HG02571 (cell line): ENCODE results near the gene ASH1L.
"Not testable (repeated sequence)": the region's sequence is repeated elsewhere in the genome, so short reads cannot be mapped to it uniquely, and the experiment has no call there.

Experiments
- ATAC-seq: cut with Tn5 transposase; IDR thresholded peaks from one replicate; pipeline ENCODE4 v1.9.1; 2021; ENCODE audit warnings: mild to moderate bottlenecking, moderate library complexity; ENCODE audit not compliant: unreplicated experiment

Gene ASH1L

GRCh38 chr1:155454096-155454495 lies 108.5 kb downstream of the ASH1L start:
- no peak for ATAC-seq

GRCh38 chr1:155453141-155453540 lies 109.5 kb downstream of the ASH1L start:
- no peak for ATAC-seq

GRCh38 chr1:155451199-155451598 lies 111.4 kb downstream of the ASH1L start:
- no peak for ATAC-seq

DNA sequence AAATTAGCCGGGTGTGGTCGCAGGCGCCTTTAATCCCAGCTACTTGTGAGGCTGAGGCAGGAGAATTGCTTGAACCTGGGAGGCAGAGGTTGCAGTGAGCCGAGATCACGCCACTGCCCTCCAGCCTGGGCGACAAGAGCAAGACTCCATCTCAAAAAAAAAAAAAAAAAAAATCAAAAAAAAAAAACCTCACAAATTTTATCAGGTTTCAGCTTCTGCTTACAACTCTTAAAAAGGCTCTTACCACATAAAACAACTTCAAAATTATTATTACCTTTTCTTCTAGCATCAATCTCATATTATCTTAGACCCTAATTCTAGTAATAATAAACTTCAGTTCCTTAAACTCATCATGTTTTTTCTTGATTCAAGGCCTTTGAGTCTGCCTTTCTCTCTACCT lies 120.2 kb downstream of the ASH1L start:
- not testable (repeated sequence) for ATAC-seq

DNA sequence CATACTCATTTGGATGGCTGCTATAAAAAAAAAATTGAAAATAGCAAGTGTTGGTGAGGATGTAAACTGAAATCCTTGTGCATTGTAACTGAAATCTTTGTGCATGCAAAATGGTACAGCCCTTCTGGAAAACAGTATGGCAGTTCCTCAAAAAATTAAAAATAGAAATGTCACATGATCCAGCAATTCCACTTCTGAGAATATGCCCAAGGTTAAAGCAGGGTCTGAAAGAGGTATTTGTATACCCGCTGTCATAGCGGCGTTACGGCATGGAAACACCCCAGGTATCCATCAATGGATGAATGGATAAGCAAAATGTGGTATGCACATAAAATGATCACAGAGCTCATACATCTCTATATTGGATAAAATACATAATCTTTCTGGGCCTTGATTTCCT lies 125.2 kb downstream of the ASH1L start:
- ATAC-seq = no peak

DNA sequence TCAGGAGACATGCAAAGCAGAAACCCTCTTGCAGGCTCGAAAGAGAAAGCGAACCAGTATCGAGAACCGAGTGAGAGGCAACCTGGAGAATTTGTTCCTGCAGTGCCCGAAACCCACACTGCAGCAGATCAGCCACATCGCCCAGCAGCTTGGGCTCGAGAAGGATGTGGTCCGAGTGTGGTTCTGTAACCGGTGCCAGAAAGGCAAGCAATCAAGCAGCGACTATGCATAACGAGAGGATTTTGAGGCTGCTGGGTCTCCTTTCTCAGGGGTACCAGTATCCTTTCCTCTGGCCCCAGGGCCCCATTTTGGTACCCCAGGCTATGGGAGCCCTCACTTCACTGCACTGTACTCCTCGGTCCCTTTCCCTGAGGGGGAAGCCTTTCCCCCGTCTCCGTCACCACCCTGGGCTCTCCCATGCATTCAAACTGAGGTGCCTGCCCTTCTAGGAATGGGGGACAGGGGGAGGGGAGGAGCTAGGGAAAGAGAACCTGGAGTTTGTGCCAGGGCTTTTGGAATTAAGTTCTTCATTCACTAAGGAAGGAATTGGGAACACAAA lies 128.7 kb downstream of the ASH1L start:
- not testable (repeated sequence) for ATAC-seq

- ATAC-seq = not testable (repeated sequence)
These were observed 129.3 kb downstream of the ASH1L start for GRCh38 chr1:155433128-155433830.

GRCh38 chr1:155424091-155424490 lies 138.5 kb downstream of the ASH1L start:
- no peak for ATAC-seq

GRCh38 chr1:155420788-155421187 lies 141.8 kb downstream of the ASH1L start:
- ATAC-seq = no peak

DNA sequence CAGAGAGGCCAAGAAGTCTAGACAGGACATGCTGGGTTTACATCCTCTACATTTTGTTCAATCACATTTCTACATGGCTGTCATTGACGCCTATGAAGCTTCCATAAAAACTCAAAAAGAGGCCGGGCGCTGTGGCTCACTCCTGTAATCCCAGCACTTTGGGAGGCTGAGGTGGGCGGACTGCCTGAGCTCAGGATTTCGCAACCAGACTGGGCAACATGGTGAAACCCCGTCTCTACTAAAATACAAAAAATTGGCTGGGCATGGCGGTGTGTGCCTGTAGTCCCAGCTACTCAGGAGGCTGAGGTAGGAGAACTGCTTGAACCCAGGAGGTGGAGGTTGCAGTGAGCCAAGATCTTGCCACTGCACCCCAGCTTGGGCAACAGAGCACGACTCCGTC lies 150.8 kb downstream of the ASH1L start:
- ATAC-seq = not testable (repeated sequence)

DNA sequence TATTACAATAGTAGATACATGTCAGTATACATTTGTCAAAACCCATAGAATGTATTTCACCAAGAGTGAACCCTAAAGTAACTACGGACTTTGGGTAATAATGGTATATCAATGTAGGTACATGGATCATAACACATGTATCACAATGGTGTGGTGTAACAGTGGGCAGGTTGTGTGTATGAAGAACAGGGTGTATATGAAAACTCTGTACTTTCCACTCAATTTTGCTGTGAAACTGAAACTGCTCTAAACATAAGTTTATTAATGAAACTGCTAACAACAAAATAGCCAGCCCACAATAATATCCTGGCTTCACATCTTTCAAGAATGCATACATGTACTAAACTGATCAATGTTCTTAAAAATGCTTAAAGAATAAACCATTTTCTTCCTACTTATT lies 151.7 kb downstream of the ASH1L start:
- ATAC-seq = no peak

DNA sequence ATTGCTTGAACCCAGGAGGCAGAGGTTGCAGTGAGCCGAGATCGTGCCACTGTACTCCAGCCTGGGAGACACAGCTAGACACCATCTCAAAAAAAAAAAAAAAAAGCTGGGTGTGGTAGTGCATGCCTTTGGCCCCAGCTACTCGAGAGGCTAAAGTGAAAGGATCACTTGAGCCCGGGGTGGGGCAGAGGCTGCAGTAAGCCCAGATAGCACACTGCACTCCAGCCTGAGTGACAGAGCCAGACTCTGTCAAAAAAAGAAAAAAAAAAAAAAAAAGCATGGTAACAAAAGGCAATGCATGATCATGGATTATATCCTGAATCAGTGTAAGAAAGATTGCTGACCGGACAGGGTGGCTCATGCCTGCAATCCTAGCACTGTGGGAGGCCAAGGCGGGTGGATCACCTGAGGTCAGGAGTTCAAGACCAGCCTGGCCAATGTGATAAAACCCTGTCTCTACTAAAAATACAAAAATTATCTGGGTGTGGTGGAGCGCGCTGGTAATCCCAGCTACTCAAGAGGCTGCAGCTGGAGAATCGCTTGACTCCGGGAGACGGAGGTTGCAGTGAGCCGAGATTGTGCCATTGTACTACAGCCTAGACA lies 165.6 kb downstream of the ASH1L start:
- no peak for ATAC-seq

- ATAC-seq = no peak
These were observed 169.6 kb downstream of the ASH1L start for GRCh38 chr1:155392898-155393411.

DNA sequence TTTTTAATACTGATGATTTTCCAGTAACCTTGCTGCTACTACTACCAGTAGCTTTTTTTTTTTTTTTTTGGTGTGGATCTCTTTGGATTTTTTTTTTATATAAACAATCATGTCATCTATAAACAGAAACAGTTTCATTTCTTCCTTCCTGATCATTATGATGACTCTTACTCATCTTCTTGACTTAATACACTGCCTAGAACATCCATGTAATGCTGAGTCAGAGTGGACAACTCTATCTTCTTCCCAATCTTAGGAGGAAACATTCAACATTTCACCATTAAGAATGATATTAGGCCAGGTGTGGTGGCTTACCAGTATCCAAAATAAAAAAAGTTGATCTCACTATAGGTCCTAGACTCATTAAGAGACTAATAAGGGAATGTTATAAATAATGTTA lies 172.8 kb downstream of the ASH1L start:
- no peak for ATAC-seq

DNA sequence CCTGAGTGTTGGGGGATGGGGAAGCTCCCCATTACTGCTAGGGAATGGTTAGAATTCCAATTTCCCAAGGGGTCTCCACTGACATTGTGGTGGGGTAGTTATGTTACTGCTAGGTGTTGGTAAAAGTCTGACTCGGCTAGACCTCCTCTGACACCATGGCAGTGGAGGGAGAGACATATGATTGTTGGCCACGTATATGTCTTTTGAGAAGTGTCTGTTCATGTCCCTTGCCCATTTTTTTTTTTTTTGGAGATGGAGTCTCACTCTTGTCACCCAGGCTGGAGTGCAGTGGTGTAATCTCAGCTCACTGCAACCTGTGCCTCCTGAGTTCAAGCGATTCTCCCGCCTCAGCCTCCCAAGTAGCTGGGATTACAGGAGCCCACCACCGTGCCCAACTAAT lies 176.8 kb downstream of the ASH1L start:
- not testable (repeated sequence) for ATAC-seq

- ATAC-seq = no peak
These were observed 179.2 kb downstream of the ASH1L start for GRCh38 chr1:155383406-155383805.

DNA sequence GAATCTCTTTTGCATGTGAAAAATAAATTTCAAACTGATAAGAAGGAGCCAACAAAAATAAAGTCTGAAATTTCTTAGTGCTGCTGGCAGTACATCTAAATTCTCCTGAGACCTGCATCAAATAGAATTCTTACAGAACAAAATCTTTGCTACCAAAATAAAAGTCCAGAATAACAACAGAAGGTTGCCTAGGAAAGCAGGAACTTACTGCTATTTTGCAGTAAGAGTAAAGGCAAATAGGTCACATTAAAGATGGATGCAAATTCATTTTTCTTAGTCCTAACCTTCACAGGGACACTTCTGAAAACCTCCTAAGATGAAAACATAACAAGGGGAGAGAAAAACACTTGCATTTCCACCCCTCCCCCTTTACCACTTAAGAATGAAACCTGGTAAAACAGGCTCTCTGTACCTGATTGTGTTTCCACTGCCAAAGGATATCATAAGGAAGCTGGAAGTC lies 182.9 kb downstream of the ASH1L start:
- no peak for ATAC-seq

DNA sequence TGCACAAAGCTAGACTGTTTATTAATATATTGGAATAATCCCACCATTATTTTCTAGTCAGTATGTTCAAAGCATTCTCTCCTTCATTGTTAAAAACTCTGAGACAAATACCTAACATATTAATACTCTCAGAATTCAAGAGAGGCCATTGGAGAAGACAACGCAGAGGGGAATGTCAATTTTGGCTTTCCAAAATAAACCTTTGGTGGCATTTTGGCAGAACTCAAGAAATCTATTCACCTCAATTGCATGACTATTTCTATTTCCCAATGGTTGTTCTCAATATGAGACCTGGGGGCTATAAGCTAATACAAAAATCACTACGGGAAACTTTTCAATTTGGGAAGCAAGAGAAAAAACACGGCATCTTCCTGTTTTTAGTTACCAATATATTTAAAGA lies 183.4 kb downstream of the ASH1L start:
- ATAC-seq = no peak

- no peak for ATAC-seq
These were observed 202.6 kb downstream of the ASH1L start for GRCh38 chr1:155360051-155360450.

DNA sequence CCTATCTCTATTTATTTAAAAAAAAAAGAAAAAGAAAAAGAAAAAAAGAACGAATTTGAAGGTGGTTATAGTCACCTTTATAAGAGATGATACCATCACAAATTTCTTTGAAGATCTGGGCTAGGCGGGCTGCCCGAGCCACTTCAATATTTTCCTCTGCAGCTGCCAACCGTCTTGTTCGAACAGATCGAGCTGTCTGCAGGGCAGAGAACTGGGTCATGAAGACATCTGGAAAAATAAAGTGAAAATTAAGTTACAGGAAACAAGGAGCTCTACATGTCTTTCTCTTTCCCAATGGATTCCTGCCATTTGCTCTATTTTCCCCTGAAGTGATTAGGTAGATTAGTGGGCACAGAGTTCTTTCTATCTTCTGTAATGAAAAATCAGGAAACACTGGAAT lies 210.0 kb downstream of the ASH1L start:
- ATAC-seq = no peak

DNA sequence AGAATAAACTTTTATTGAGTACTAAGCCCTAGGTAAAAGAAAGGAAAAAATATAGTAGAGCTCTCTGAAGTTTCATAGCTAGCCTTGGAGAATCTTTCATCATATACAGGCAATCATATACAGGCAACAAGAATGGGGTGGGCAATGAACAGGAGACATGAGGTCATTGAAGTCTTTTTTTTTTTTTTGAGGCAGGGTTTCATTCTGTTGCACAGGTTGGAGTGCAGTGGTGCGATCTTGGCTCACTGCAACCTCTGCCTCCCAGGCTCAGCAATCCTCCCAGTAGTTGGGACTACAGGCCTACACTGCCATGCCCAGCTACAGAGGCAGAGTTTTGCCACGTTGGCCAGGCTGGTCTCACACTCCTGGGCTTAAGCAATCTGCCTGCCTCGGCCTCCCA lies 219.8 kb downstream of the ASH1L start:
- no peak for ATAC-seq

GRCh38 chr1:155339515-155340097 lies 223.0 kb downstream of the ASH1L start:
- no peak for ATAC-seq
